CD4-positive, alpha-beta T cell (primary cell): Measurements from ENCODE around the gene TTC28. TPM values are rescaled to one million over a fixed set of nuclear protein-coding genes. Genes with fewer than 3 reads are reported as not detected.

Source experiments
- ATAC-seq: fragments of 200-7000 bp; cut with Tn5 transposase; one replicate; pipeline ENCODE4 v1.10.0; 2022; ENCODE audit warnings: mild to moderate bottlenecking; ENCODE audit not compliant: poor library complexity
- CTCF ChIA-PET: fragments of 350-600 bp; sonication (Branson Sonifier 250); formaldehyde crosslinking; loops from one replicate; lab custom pipeline; 2021; ENCODE audit warnings: antibody characterized with exemption, inconsistent platforms; lab: Charles Lee
- POLR2A ChIA-PET: fragments of 350-600 bp; sonication (Branson Sonifier 250); formaldehyde crosslinking; loops from one replicate; lab custom pipeline; 2021; ENCODE audit warnings: antibody characterized with exemption, inconsistent platforms; lab: Charles Lee
- DNase-seq, 14 experiments: peaks; one replicate each; pipeline ENCODE4 v3.0.0-alpha.2; 2013 to 2020; ENCODE audit warnings: mixed read lengths in 2 of 14
- H3K27ac ChIP-seq, 2 donors: one replicate each; pipeline versions ENCODE4 v1.5.1 to v1.7.0; 2013; ENCODE audit warnings: low read length in 2 of 2, low read depth in 1 of 2, mild to moderate bottlenecking in 1 of 2
- H3K27me3 ChIP-seq, 2 experiments: 1 replicate in 1 of 2; 2 replicates in 1 of 2; pipeline versions ENCODE4 v1.6.1 to v1.7.0; 2013; ENCODE audit warnings: low read length in 2 of 2, control low read depth in 1 of 2, mild to moderate bottlenecking in 1 of 2, moderate library complexity in 1 of 2; ENCODE audit not compliant: insufficient read depth in 2 of 2, control insufficient read depth in 1 of 2
- H3K36me3 ChIP-seq: one replicate; pipeline ENCODE4 v1.6.1; 2013; ENCODE audit warnings: low read length, control low read depth; ENCODE audit not compliant: insufficient read depth
- H3K4me1 ChIP-seq: one replicate; pipeline ENCODE4 v1.6.1; 2013; ENCODE audit warnings: low read length, control low read depth; ENCODE audit not compliant: insufficient read depth
- H3K4me3 ChIP-seq: one replicate; pipeline ENCODE4 v1.5.1; 2013; ENCODE audit warnings: mild to moderate bottlenecking, low read length, moderate library complexity
- H3K9me3 ChIP-seq, 2 experiments: 1 replicate in 1 of 2; 2 replicates in 1 of 2; pipeline versions ENCODE4 v1.6.1 to v1.7.0; 2013; ENCODE audit warnings: low read length in 2 of 2, mild to moderate bottlenecking in 2 of 2, control low read depth in 1 of 2, moderate library complexity in 1 of 2; ENCODE audit not compliant: control insufficient read depth in 1 of 2, insufficient read depth in 1 of 2
- H3K27ac Mint-ChIP-seq: one replicate; pipeline ENCODE4 v1.8.0; 2020; ENCODE audit warnings: mixed read lengths
- H3K27me3 Mint-ChIP-seq: one replicate; pipeline ENCODE4 v1.8.0; 2021; ENCODE audit warnings: mixed read lengths
- H3K36me3 Mint-ChIP-seq: one replicate; pipeline ENCODE4 v1.8.0; 2021; ENCODE audit warnings: low read depth, mixed read lengths
- H3K4me1 Mint-ChIP-seq: one replicate; pipeline ENCODE4 v1.8.0; 2021; ENCODE audit warnings: low read depth, mixed read lengths
- H3K4me3 Mint-ChIP-seq: one replicate; pipeline ENCODE4 v1.8.0; 2020; ENCODE audit warnings: mild to moderate bottlenecking, mixed read lengths
- H3K9me3 Mint-ChIP-seq: one replicate; pipeline ENCODE4 v1.8.0; 2020; ENCODE audit warnings: mixed read lengths
- CTCF ChIP-seq: fragments of 200-600 bp; IDR thresholded peaks from one replicate; pipeline ENCODE4 v1.8.0; 2022; ENCODE audit warnings: antibody characterized with exemption, mild to moderate bottlenecking
- intact Hi-C, 2 experiments: fragments of 100-400 bp; cut with DNase I in 1 of 2; cut with micrococcal nuclease in 1 of 2; formaldehyde crosslinking; loops; one replicate each; pipeline versions ENCODE4 v1.15.1 to v1.9.0; 2023 to 2025; cut with DNase I, micrococcal nuclease
- total RNA-seq, 174 experiments: library from RNA in 2 of 174; stranded (reverse) in 2 of 174; gene quantifications; one replicate each; pipeline ENCODE4 v1.2.3 and lab custom pipeline; 2021 to 2026

TTC28 gene
- total RNA-seq, 2 experiments from 2014 or later: 4.6 to 5.7 TPM

DNA sequence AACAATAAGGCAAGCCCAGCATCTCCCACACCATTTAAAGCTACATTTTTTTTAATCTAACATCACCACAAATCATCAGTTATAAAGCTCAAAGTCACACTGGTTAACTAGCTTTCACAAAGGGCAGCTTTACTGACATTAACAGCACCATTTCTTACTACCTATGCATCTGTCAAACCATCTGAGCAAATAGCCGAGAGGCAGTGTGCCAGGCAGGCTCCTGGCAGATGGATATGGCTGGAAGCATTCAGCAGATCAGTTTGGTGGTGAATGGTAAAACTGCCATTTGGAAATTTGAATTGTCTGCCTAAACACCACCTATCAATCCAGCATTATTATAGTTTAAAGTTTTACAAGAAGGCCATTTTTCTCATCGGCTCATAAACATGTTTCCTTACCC, 131.2 kb downstream of the TTC28 start:
- H3K9me3 ChIP-seq: no peaks in the 10 kb centered on the region
- no peak overlapping the region for H3K4me3 Mint-ChIP-seq
- DNase-seq: no peak
- no peak for TF ChIP-seq CTCF
- no peaks in the 10 kb centered on the region for H3K4me1 Mint-ChIP-seq
- CTCF ChIA-PET: no interaction called here
- H3K4me3 ChIP-seq: no peak overlapping the region
- H3K27me3 Mint-ChIP-seq: peaks cover 3% of the 10 kb centered on the region
- no peaks in the 10 kb centered on the region for H3K9me3 Mint-ChIP-seq
- H3K27ac ChIP-seq: no peak overlapping the region
- no peaks in the 10 kb centered on the region for H3K36me3 Mint-ChIP-seq
- no peak overlapping the region for H3K27ac Mint-ChIP-seq
- no peaks in the 10 kb centered on the region for H3K36me3 ChIP-seq
- H3K27me3 ChIP-seq: peaks cover 0 to 6% of the 10 kb centered on the region in 2 experiments
- H3K4me1 ChIP-seq: no peaks in the 10 kb centered on the region
- POLR2A ChIA-PET: no interaction called here
- ATAC-seq: no peak
- intact Hi-C loops: no loop called here

DNA sequence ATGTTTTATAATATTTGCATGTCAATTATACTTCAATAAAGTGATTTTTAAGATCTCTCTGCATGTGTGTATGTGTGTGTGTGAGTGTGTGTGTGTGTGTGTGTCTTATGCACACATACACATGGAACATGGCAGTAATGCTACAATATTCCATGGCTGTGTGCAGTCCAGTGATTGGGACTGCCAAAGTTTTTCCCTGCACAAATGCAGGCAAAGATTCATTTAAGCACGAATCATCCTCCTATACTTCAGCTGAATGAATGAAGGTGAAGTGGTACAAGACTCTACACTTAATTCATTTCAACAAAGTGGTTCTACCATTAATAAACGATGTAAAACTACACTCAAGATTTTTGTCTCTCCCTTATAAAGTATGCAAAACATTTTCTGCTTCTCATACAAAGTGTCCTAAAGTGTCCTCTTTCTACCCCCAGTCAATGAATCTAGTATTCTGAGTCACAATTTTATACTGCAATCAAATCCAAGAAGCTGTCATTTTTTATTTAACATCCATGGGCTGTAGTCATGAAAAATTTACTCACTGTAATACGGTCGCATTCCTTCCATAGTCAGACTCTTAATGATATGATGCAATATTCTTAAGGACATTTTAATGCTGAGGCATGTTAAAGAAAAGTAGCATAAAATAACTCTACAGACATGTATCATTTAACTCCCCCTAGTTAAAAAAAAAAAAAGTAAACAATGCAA, 132.4 kb downstream of the TTC28 start:
- ChIA-PET POLR2A (no interaction called here), CTCF (no interaction called here)

DNA sequence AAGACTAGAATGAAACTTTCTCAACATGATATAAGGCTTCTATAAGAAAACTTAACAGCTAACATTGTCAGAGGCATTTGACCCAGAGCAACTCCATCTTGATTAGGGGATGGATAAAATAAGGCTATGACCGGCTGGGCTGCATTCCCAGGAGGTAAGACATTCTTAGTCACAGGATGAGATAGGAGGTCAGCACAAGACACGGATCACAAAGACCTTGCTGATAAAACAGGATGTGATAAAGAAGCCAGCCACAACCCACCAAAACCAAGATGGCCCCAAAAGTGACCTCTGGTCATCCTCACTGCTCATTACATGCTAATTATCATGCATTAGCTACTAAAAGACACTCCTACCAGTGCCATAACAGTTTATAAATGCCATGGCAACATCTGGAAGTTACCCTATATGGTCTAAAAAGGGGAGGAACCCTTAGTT, 135.2 kb downstream of the TTC28 start:
- Mint-ChIP-seq H3K4me3 (no peak overlapping the region), H3K4me1 (no peaks in the 10 kb centered on the region), H3K36me3 (no peaks in the 10 kb centered on the region), H3K27me3 (peaks cover 11% of the 10 kb centered on the region), H3K27ac (no peak overlapping the region), H3K9me3 (peaks cover 2% of the 10 kb centered on the region)
- DNase-seq: no peak
- ChIA-PET POLR2A (no interaction called here), CTCF (no interaction called here)
- Histone ChIP-seq H3K36me3 (no peaks in the 10 kb centered on the region), H3K27me3 (no peaks in the 10 kb centered on the region), H3K4me1 (no peaks in the 10 kb centered on the region), H3K4me3 (no peak overlapping the region), H3K9me3 (no peaks in the 10 kb centered on the region), H3K27ac (no peak overlapping the region)
- no peak for TF ChIP-seq CTCF
- intact Hi-C loops: no loop called here
- ATAC-seq: no peak

More for the DNA sequence above, 132.4 kb downstream of the TTC28 start:
- H3K27me3 ChIP-seq: peaks cover 0 to 6% of the 10 kb centered on the region in 2 experiments
- TF ChIP-seq CTCF: no peak
- peaks cover 7% of the 10 kb centered on the region for H3K27me3 Mint-ChIP-seq
- H3K4me3 Mint-ChIP-seq: no peak overlapping the region
- H3K4me3 ChIP-seq: no peak overlapping the region
- H3K27ac Mint-ChIP-seq: no peak overlapping the region
- H3K27ac ChIP-seq: no peak overlapping the region
- H3K9me3 ChIP-seq: no peaks in the 10 kb centered on the region
- no peaks in the 10 kb centered on the region for H3K36me3 Mint-ChIP-seq
- H3K4me1 Mint-ChIP-seq: no peaks in the 10 kb centered on the region
- ATAC-seq (no peak), DNase-seq (no peak)
- H3K9me3 Mint-ChIP-seq: no peaks in the 10 kb centered on the region
- intact Hi-C loops: no loop called here
- H3K4me1 ChIP-seq: no peaks in the 10 kb centered on the region
- H3K36me3 ChIP-seq: no peaks in the 10 kb centered on the region
